GM23338 (cell line): Measurements from ENCODE around the gene ESRRA. TPM values are rescaled to one million over a fixed set of nuclear protein-coding genes. Genes with fewer than 3 reads are reported as not detected.
A peak's percentile ranks its signal among the peaks of the same experiment; 100 is the strongest.

ENCODE experiments used
- ATAC-seq: fragments of 200-7000 bp; cut with Tn5 transposase; 3 replicates; pipeline ENCODE4 v1.9.1; 2020
- DNase-seq: peaks from one replicate; pipeline ENCODE4 v3.0.0-alpha.2; 2015; ENCODE audit warnings: low spot score
- H2AFZ ChIP-seq: fragments of 200-600 bp; sonication (generic); 2 replicates; pipeline ENCODE4 v1.8.0; 2016; ENCODE audit warnings: antibody characterized with exemption, mild to moderate bottlenecking, moderate library complexity
- H3F3A ChIP-seq: fragments of 200-600 bp; sonication (generic); replicated peaks from 2 replicates; pipeline ENCODE4 v1.8.0; 2017; ENCODE audit warnings: antibody characterized with exemption, mixed run types, low read depth
- H3K27ac ChIP-seq: fragments of 200-600 bp; sonication (generic); 2 replicates; pipeline ENCODE4 v1.6.1; 2016; ENCODE audit warnings: low read depth
- H3K27me3 ChIP-seq: fragments of 200-600 bp; sonication (generic); 2 replicates; pipeline ENCODE4 v1.8.0; 2016; ENCODE audit warnings: mild to moderate bottlenecking, mixed run types, moderate library complexity; ENCODE audit not compliant: insufficient read depth
- H3K36me3 ChIP-seq: fragments of 200-600 bp; sonication (generic); 2 replicates; pipeline ENCODE4 v1.8.0; 2016; ENCODE audit warnings: mild to moderate bottlenecking; ENCODE audit not compliant: insufficient read depth
- H3K4me1 ChIP-seq: fragments of 200-600 bp; sonication (generic); 2 replicates; pipeline ENCODE4 v1.8.0; 2016; ENCODE audit warnings: mild to moderate bottlenecking, moderate library complexity; ENCODE audit not compliant: insufficient read depth
- H3K4me2 ChIP-seq: fragments of 200-600 bp; sonication (generic); 2 replicates; pipeline ENCODE4 v1.7.1; 2017; ENCODE audit warnings: mixed run types
- H3K4me3 ChIP-seq: fragments of 200-600 bp; sonication (generic); 2 replicates; pipeline ENCODE4 v1.6.1; 2016; ENCODE audit warnings: mixed run types
- H3K79me2 ChIP-seq: fragments of 200-600 bp; sonication (generic); replicated peaks from 2 replicates; pipeline ENCODE4 v1.8.0; 2017; ENCODE audit warnings: mild to moderate bottlenecking; ENCODE audit not compliant: insufficient read depth
- H3K9me2 ChIP-seq: fragments of 200-600 bp; sonication (generic); 2 replicates; pipeline ENCODE4 v1.8.0; 2017; ENCODE audit not compliant: insufficient read depth
- H4K20me1 ChIP-seq: fragments of 200-600 bp; sonication (generic); replicated peaks from 2 replicates; pipeline ENCODE4 v1.8.0; 2017; ENCODE audit warnings: mild to moderate bottlenecking; ENCODE audit not compliant: insufficient read depth
- H3K27ac Mint-ChIP-seq: 2 replicates; pipeline ENCODE4 v1.8.0; 2020; ENCODE audit warnings: inconsistent platforms, mild to moderate bottlenecking, moderate library complexity, mixed read lengths
- H3K27me3 Mint-ChIP-seq: 3 replicates; pipeline ENCODE4 v1.8.0; 2022; ENCODE audit warnings: low read depth, mild to moderate bottlenecking, moderate library complexity, mixed read lengths, inconsistent platforms; ENCODE audit not compliant: insufficient read depth, poor library complexity
- H3K36me3 Mint-ChIP-seq: 3 replicates; pipeline ENCODE4 v1.8.0; 2021; ENCODE audit warnings: low read depth, mild to moderate bottlenecking, inconsistent platforms, moderate library complexity, mixed read lengths
- H3K4me1 Mint-ChIP-seq: 3 replicates; pipeline ENCODE4 v1.8.0; 2020; ENCODE audit warnings: mild to moderate bottlenecking, inconsistent platforms, mixed read lengths
- H3K4me3 Mint-ChIP-seq: 3 replicates; pipeline ENCODE4 v1.8.0; 2021; ENCODE audit warnings: moderate library complexity, mild to moderate bottlenecking, inconsistent platforms, mixed read lengths
- H3K9me3 Mint-ChIP-seq: 3 replicates; pipeline ENCODE4 v1.8.0; 2020; ENCODE audit warnings: moderate library complexity, mild to moderate bottlenecking, inconsistent platforms, mixed read lengths
- EZH2 ChIP-seq: fragments of 200-600 bp; sonication (generic); IDR thresholded peaks from one replicate; pipeline ENCODE4 v1.8.0; 2017; ENCODE audit warnings: antibody characterized with exemption, mild to moderate bottlenecking, low read depth; ENCODE audit not compliant: unreplicated experiment
- EZH2phosphoT487 ChIP-seq: fragments of 200-600 bp; sonication (generic); IDR thresholded peaks from one replicate; pipeline ENCODE4 v1.8.1; 2018; ENCODE audit warnings: antibody characterized with exemption; ENCODE audit not compliant: unreplicated experiment
- NANOG ChIP-seq: IDR thresholded peaks from 2 replicates; pipeline ENCODE4 v1.6.1; 2016; ENCODE audit warnings: antibody characterized with exemption, borderline replicate concordance
- ZNF114 ChIP-seq: fragments of 250-450 bp; sonication (Bioruptor Pico); IDR thresholded peaks from 2 replicates; pipeline ENCODE4 v1.5.0; 2020; ENCODE audit warnings: mild to moderate bottlenecking, moderate library complexity
- ZNF331 ChIP-seq: fragments of 250-450 bp; sonication (Bioruptor Pico); IDR thresholded peaks from 2 replicates; pipeline ENCODE4 v1.5.0; 2020; ENCODE audit warnings: low read depth, mild to moderate bottlenecking, moderate library complexity
- polyA plus RNA-seq: library from polyadenylated mRNA; unstranded; fragments of >200 nt; fragmentation: Nextera tagmentation; extraction: Ambion mirVana; gene quantifications from 2 replicates; pipeline ENCODE4 v1.2.1, GENCODE V29; 2016
- total RNA-seq: library from RNA; depleted of rRNA; stranded (reverse); fragments of >200 nt; shearing (Covaris generic); gene quantifications from 2 replicates; pipeline ENCODE4 v1.2.3, GENCODE V29; 2014

The ESRRA gene
- total and polyA plus RNA-seq, 2 experiments from 2014 or later = 13.7 to 55.1 TPM

- peak; percentile 68 for TF ChIP-seq EZH2
- TF ChIP-seq ZNF114 (CRISPR knock-in tag) = no peak
- H3K27me3 ChIP-seq = peaks cover 99% of the 10 kb centered on the region
- no peaks in the 10 kb centered on the region for H3K79me2 ChIP-seq
- H3K4me1 ChIP-seq = peaks cover 7% of the 10 kb centered on the region; the same call in 1 of the 2 replicates
- Mint-ChIP-seq H3K27ac (no peak overlapping the region), H3K9me3 (no peaks in the 10 kb centered on the region; the same call in 1 of the 3 replicates), H3K4me3 (peak overlapping the region; percentile 50), H3K36me3 (no peaks in the 10 kb centered on the region; the same call in 2 of the 3 replicates), H3K27me3 (peaks cover 94% of the 10 kb centered on the region), H3K4me1 (peaks cover 13% of the 10 kb centered on the region)
- H3F3A ChIP-seq = peaks cover 20% of the 10 kb centered on the region
- peak overlapping the region; percentile 50; the same call in 1 of the 2 replicates for H3K4me3 ChIP-seq
- no peak overlapping the region for H2AFZ ChIP-seq
- ATAC-seq = no peak
- H3K4me2 ChIP-seq = peak overlapping the region; percentile 74
- no peak overlapping the region for H3K27ac ChIP-seq
- peaks cover 19% of the 10 kb centered on the region for H4K20me1 ChIP-seq
- no peaks in the 10 kb centered on the region for H3K9me2 ChIP-seq
- DNase-seq = peak; percentile 39
- no peaks in the 10 kb centered on the region for H3K36me3 ChIP-seq
Measured at GRCh38 chr11:64297699-64298358, 7.5 kb upstream of the ESRRA start.

DNA sequence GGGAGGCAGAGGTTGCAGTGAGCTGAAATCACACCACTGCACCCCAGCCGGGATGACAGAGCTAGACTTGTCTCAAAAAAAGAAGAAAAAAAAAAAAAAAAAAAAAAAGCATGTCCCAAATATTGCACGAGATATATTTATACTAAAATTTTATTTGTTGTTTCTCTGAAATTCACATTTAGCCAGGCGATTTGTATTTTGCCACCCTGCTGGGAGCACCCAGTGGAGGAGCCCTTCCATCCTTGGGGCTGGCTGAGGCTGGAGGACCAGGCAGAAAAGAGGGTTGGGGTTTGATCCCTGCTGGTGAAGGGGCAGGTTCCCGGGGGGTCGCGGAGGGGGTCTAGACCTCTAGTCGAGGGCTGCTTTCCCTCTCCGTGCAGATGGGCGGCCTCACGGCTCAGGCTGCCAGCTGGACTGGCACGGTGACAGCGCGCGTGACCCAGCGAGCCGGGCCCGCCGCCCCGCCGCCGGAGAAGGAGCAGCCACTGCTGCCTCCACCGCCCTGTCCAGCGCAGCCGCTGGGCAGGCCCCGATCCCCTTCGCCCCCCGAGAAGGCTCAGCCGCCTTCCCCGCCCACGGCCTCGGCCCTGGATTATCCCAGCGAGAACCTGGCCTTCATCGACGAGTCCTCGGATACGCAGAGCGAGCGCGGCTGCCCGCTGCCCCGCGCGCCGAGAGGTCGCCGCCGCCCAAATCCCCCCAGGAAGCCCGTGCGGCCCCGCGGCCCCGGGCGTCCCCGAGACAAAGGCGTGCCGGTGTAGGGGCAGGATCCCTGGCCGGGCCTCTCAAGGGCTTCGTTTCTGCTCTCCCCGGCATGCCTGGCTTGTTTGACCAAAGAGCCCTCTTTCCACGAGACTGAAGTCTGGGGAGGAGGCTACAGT, 6.1 kb upstream of the ESRRA start:
- no peaks in the 10 kb centered on the region; the same call in 2 of the 3 replicates for H3K9me3 Mint-ChIP-seq
- peaks cover 16% of the 10 kb centered on the region for H3K4me1 Mint-ChIP-seq
- H2AFZ ChIP-seq = no peak overlapping the region; the same call in 1 of the 2 replicates
- peak overlapping the region; percentile 81 for H3K4me2 ChIP-seq
- H3K4me1 ChIP-seq = peaks cover 12% of the 10 kb centered on the region; the same call in 1 of the 2 replicates
- H3K9me2 ChIP-seq = no peaks in the 10 kb centered on the region
- H3K27me3 Mint-ChIP-seq = peaks cover 83% of the 10 kb centered on the region
- peaks cover 92% of the 10 kb centered on the region for H3K27me3 ChIP-seq
- no peaks in the 10 kb centered on the region for H3K36me3 ChIP-seq
- peaks cover 20% of the 10 kb centered on the region for H3F3A ChIP-seq
- no peak overlapping the region for H3K27ac ChIP-seq
- ATAC-seq (peak; percentile 2; the same call in 2 of the 3 replicates), DNase-seq (peak; percentile 40)
- H3K79me2 ChIP-seq = no peaks in the 10 kb centered on the region
- peak overlapping the region; percentile 56 for H3K4me3 ChIP-seq
- TF ChIP-seq EZH2phosphoT487 (peak; percentile 89), EZH2 (peak; percentile 67), ZNF114 (CRISPR knock-in tag) (no peak), NANOG (no peak)
- H3K27ac Mint-ChIP-seq = no peak overlapping the region
- peak overlapping the region; percentile 64 for H3K4me3 Mint-ChIP-seq
- no peaks in the 10 kb centered on the region for H3K36me3 Mint-ChIP-seq
- peaks cover 16% of the 10 kb centered on the region; the same call in 1 of the 2 replicates for H4K20me1 ChIP-seq

DNA sequence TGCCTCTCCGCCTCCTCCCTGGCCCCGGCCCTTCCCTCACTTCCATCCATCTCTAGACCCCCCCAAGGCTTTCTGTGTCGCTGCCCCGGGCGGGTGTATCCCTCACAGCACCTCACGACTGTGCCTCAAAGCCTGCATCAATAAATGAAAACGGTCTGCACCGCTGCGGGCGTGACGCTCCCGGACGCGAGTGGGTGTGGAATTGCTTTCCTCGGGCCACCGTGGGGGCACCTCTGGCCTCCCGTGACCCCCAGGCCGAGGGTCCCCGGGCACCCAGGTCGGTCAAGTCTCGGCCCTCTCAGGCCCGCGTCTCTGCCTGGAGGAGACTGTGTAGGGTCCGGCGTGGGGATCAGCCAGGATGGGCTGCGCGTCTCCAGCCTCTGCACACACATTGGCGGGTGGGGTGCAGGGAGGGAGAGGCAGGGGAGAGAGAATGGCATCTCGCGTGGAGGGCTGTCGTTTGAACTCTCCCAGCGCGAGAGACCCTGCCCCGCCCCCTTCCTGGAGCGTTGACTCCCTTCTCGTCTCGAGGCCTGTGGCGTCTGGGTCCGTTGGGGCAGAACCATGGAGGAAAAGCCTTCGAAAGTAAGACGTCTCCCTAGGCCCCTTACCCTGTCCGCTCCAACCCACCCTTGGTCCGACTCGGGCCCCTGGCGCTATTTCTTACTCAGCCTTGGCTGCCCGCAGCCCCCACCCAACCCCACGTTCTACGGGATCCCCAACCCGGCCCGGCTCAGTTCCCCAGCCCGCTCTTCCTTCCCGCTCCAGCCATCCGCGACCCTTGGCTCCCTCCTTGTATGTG, 5.3 kb upstream of the ESRRA start, which contains the start of gene CATSPERZ:
Gene CATSPERZ (plus strand): TSS at position 512 of the 802 bp plus-strand sequence. CDS start 53 bp downstream, at position 565.
- H3K9me2 ChIP-seq = no peaks in the 10 kb centered on the region
- H3K4me3 Mint-ChIP-seq = peak within 1 kb of the TSS; percentile 73
- peaks cover 83% of the 10 kb centered on the region for H3K27me3 ChIP-seq
- peaks cover 19% of the 10 kb centered on the region for H3K4me1 Mint-ChIP-seq
- peak within 1 kb of the TSS; percentile 56 for H3K4me3 ChIP-seq
- H3K27me3 Mint-ChIP-seq = peaks cover 82% of the 10 kb centered on the region
- DNase-seq (peak; percentile 81), ATAC-seq (peak; percentile 14)
- H3K27ac Mint-ChIP-seq = no peak within 1 kb of the TSS
- H2AFZ ChIP-seq = peak within 1 kb of the TSS; percentile 97
- H3K4me2 ChIP-seq = peak within 1 kb of the TSS; percentile 81
- H3K36me3 ChIP-seq = no peaks in the 10 kb centered on the region
- H3K79me2 ChIP-seq = no peaks in the 10 kb centered on the region
- peaks cover 12% of the 10 kb centered on the region; the same call in 1 of the 2 replicates for H3K4me1 ChIP-seq
- H3K9me3 Mint-ChIP-seq = no peaks in the 10 kb centered on the region; the same call in 2 of the 3 replicates
- peaks cover 16% of the 10 kb centered on the region; the same call in 1 of the 2 replicates for H4K20me1 ChIP-seq
- no peak within 1 kb of the TSS for H3K27ac ChIP-seq
- H3F3A ChIP-seq = peaks cover 25% of the 10 kb centered on the region
- no peaks in the 10 kb centered on the region for H3K36me3 Mint-ChIP-seq
- no peak for TF ChIP-seq ZNF331
- peak; percentile 40 for TF ChIP-seq EZH2
